Astrocyte of the spinal cord (primary cell): ENCODE results near the gene KLHL3.
A peak's percentile ranks its signal among the peaks of the same experiment; 100 is the strongest.

ENCODE experiments used
- DNase-seq: peaks from one replicate; pipeline ENCODE4 v3.0.0; 2011; ENCODE audit warnings: low read depth, low spot score
- H3K4me3 ChIP-seq: 2 replicates; pipeline ENCODE4 v1.5.1; 2011; ENCODE audit warnings: low read depth, mild to moderate bottlenecking, low read length, moderate library complexity
- in situ Hi-C: cut with HindIII; loops from 2 replicates; pipeline ENCODE4 v1.10.0; 2017; ENCODE audit warnings: low sequenced_read_pairs
- TF ChIP-seq, protein P1 (sequence below): IDR thresholded peaks from 2 replicates; pipeline ENCODE4 v1.5.1; 2012; ENCODE audit warnings: low read depth, mild to moderate bottlenecking, low read length, inconsistent platforms

The KLHL3 gene

GRCh38 chr5:137666901-137667300 lies 69.0 kb downstream of the KLHL3 start:
- in situ Hi-C loops, result no loop called here
- TF ChIP-seq, protein P1, sequence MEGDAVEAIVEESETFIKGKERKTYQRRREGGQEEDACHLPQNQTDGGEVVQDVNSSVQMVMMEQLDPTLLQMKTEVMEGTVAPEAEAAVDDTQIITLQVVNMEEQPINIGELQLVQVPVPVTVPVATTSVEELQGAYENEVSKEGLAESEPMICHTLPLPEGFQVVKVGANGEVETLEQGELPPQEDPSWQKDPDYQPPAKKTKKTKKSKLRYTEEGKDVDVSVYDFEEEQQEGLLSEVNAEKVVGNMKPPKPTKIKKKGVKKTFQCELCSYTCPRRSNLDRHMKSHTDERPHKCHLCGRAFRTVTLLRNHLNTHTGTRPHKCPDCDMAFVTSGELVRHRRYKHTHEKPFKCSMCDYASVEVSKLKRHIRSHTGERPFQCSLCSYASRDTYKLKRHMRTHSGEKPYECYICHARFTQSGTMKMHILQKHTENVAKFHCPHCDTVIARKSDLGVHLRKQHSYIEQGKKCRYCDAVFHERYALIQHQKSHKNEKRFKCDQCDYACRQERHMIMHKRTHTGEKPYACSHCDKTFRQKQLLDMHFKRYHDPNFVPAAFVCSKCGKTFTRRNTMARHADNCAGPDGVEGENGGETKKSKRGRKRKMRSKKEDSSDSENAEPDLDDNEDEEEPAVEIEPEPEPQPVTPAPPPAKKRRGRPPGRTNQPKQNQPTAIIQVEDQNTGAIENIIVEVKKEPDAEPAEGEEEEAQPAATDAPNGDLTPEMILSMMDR, result no peak
- no peak overlapping the region for H3K4me3 ChIP-seq
- DNase-seq, result no peak

GRCh38 chr5:137666461-137666850 lies 69.4 kb downstream of the KLHL3 start:
- peak; percentile 20 for DNase-seq
- TF ChIP-seq, protein P1, result no peak
- in situ Hi-C loops, result no loop called here
- H3K4me3 ChIP-seq, result no peak overlapping the region

DNA sequence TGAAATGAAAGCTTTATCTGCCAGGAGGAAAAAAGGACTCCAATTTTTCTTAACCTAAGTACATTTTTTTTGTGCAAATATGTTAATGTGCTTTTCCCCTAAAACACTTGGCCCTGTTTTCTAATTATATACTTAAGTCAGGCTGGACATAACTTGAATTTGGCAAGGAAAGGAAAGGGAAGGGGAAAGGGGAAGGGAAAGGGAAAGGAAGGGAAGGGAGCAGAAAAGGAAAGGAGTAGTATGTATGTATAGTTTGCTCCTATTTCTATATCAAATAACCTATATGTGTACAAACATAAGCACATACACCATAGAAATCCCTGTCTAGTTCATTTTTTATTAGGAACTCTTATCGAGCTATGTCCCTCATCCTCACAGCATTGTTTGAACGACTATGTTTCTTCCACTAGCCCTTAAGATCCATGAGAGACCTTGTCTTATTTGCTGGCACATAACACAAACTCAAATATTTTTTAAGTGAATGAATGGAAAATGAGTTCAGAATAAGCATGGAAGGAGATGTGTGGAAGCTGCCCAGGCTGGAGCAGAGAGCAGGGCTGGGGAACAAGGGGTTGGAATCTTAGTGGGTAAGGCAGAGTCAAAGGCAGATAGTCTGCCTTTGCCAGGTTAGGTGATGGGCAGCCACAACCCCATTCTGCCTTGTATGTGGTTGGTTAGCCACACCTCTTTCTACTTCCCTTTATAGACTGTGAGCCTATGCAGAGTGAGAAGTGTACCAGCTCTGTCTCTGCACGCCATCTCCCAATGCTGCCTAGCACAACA lies 70.0 kb downstream of the KLHL3 start:
- no peak for DNase-seq
- TF ChIP-seq, protein P1, result no peak
- in situ Hi-C loops, result no loop called here
- no peak overlapping the region for H3K4me3 ChIP-seq

GRCh38 chr5:137660349-137660817 lies 75.5 kb downstream of the KLHL3 start:
- H3K4me3 ChIP-seq, result no peak overlapping the region
- DNase-seq, result peak; percentile 84
- in situ Hi-C loops, result no loop called here
- TF ChIP-seq, protein P1, result peak; percentile 82

DNA sequence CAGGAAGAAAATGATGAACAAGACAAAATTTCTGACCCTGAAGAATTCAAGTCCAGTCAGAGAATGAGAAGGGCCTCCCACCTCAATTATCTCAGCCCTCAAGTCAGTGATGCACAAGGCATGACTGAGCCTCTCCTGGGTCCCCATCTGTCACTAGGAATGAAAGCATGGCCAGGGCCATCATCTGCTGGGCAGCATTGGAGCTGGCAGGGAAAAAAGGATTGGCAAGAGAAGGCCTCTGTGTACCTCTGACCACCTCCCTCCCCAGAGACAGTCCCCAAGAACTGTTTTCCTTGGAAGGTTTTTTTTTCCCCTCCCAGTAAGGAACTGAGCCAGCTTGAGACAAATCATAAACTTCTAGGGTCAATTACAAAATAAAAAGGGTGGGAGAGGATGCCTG lies 76.7 kb downstream of the KLHL3 start:
- no peak for DNase-seq
- in situ Hi-C loops, result no loop called here
- no peak overlapping the region for H3K4me3 ChIP-seq
- TF ChIP-seq, protein P1, result no peak

GRCh38 chr5:137658324-137658723 lies 77.6 kb downstream of the KLHL3 start:
- TF ChIP-seq, protein P1, result no peak
- no peak for DNase-seq
- no peak overlapping the region for H3K4me3 ChIP-seq
- in situ Hi-C loops, result no loop called here
